Liver (tissue), 9 donors: Measurements from ENCODE around the gene COMMD1. TPM values are rescaled to one million over a fixed set of nuclear protein-coding genes. Genes with fewer than 3 reads are reported as not detected.
A peak's percentile ranks its signal among the peaks of the same experiment; 100 is the strongest.

Experiments
- DNase-seq: peaks from one replicate; pipeline ENCODE4 v3.0.0-alpha.2; 2017; ENCODE audit warnings: low spot score
- H3K27ac ChIP-seq, 2 donors: one replicate each; pipeline ENCODE4 v1.7.0; 2013; ENCODE audit warnings: inconsistent platforms in 2 of 2, low read length in 2 of 2, control low read depth in 1 of 2, low read depth in 1 of 2, mild to moderate bottlenecking in 1 of 2
- H3K27me3 ChIP-seq, 4 donors: one replicate each; pipeline versions ENCODE4 v1.6.1 to v1.7.0; 2013; ENCODE audit warnings: low read length in 3 of 4, inconsistent platforms in 1 of 4, mild to moderate bottlenecking in 1 of 4, moderate library complexity in 1 of 4; ENCODE audit not compliant: control insufficient read depth in 4 of 4, insufficient read depth in 4 of 4
- H3K36me3 ChIP-seq, 4 donors: one replicate each; pipeline versions ENCODE4 v1.6.1 to v1.7.0; 2013; ENCODE audit warnings: low read length in 3 of 4, mild to moderate bottlenecking in 3 of 4, low read depth in 1 of 4, moderate library complexity in 1 of 4; ENCODE audit not compliant: control insufficient read depth in 4 of 4, insufficient read depth in 3 of 4
- H3K4me1 ChIP-seq, 4 donors: one replicate each; pipeline versions ENCODE4 v1.6.1 to v1.7.0; 2013; ENCODE audit warnings: low read length in 3 of 4, mild to moderate bottlenecking in 3 of 4, moderate library complexity in 1 of 4; ENCODE audit not compliant: control insufficient read depth in 4 of 4, insufficient read depth in 4 of 4
- H3K4me3 ChIP-seq, 3 donors: one replicate each; pipeline versions ENCODE4 v1.6.1 to v1.7.0; 2013; ENCODE audit warnings: low read length in 3 of 3, control low read depth in 1 of 3, low read depth in 1 of 3, mild to moderate bottlenecking in 1 of 3
- H3K9ac ChIP-seq, 2 donors: one replicate each; pipeline ENCODE4 v1.7.0; 2013; ENCODE audit warnings: low read length in 2 of 2, mild to moderate bottlenecking in 2 of 2, moderate library complexity in 2 of 2, control low read depth in 1 of 2, low read depth in 1 of 2
- H3K9me3 ChIP-seq, 4 donors: one replicate each; pipeline versions ENCODE4 v1.6.1 to v1.7.0; 2013; ENCODE audit warnings: low read length in 3 of 4; ENCODE audit not compliant: control insufficient read depth in 4 of 4
- HNF4A ChIP-seq, 2 donors: conservative IDR thresholded peaks; 2 replicates each; pipeline ENCODE4 v1.6.1; 2016; ENCODE audit warnings: antibody characterized with exemption in 2 of 2, mild to moderate bottlenecking in 2 of 2
- JUND ChIP-seq, 2 donors: IDR thresholded peaks; 2 replicates each; pipeline ENCODE4 v1.6.1; 2016; ENCODE audit warnings: antibody characterized with exemption in 2 of 2
- NR2F2 ChIP-seq: IDR thresholded peaks from 2 replicates; pipeline ENCODE4 v1.6.1; 2016; ENCODE audit warnings: antibody characterized with exemption
- RAD21 ChIP-seq, 2 donors: IDR thresholded peaks; 2 replicates each; pipeline ENCODE4 v1.6.1; 2016; ENCODE audit warnings: antibody characterized with exemption in 2 of 2, mild to moderate bottlenecking in 2 of 2
- RXRA ChIP-seq, 2 donors: IDR thresholded peaks; 2 replicates each; pipeline ENCODE4 v1.6.1; 2017 to 2018; ENCODE audit warnings: antibody characterized with exemption in 2 of 2, mild to moderate bottlenecking in 1 of 2
- SP1 ChIP-seq: IDR thresholded peaks from 2 replicates; pipeline ENCODE4 v1.6.1; 2018; ENCODE audit warnings: antibody characterized with exemption, mild to moderate bottlenecking
- WGBS: extraction: QIAGEN DNeasy Blood & Tissue Kit; methylation state at CpG from one replicate; pipeline ENCODE4 v1.1.7; 2013; 5-methylcytosine and 5-hydroxymethylcytosine counted together
- polyA plus RNA-seq, 2 donors: library from polyadenylated mRNA; stranded (reverse) in 1 of 2; unstranded in 1 of 2; fragments of 200-250 nt in 1 of 2; fragments of >200 nt in 1 of 2; fragmentation: Nextera tagmentation in 1 of 2; extraction: Ambion mirVana in 1 of 2; gene quantifications; one replicate each; pipeline versions ENCODE4 v1.2.1 to v1.2.3, GENCODE V29; 2013 to 2015
- total RNA-seq, 2 donors: library from RNA; depleted of rRNA; stranded (reverse); fragments of >200 nt; gene quantifications; one replicate each; pipeline ENCODE4 v1.2.3, GENCODE V29; 2014
- TF ChIP-seq, protein P1 (sequence below): IDR thresholded peaks from 2 replicates; pipeline ENCODE4 v1.6.1; 2016; ENCODE audit warnings: antibody characterized with exemption
- TF ChIP-seq, protein P2 (sequence below): IDR thresholded peaks from 2 replicates; pipeline ENCODE4 v1.6.1; 2016; ENCODE audit warnings: antibody characterized with exemption
- TF ChIP-seq, protein P3 (sequence below): IDR thresholded peaks from 2 replicates; pipeline ENCODE4 v1.6.1; 2016; ENCODE audit warnings: antibody characterized with exemption
- TF ChIP-seq, protein P4 (sequence below): IDR thresholded peaks from 2 replicates; pipeline ENCODE4 v1.6.1; 2016; ENCODE audit warnings: antibody characterized with exemption, mild to moderate bottlenecking
- TF ChIP-seq, protein P5 (sequence below): fragments of 150-350 bp; IDR thresholded peaks from 2 replicates; pipeline ENCODE4 v1.5.1; 2017; ENCODE audit warnings: improper control_type of control experiment, low read depth, low read length; ENCODE audit not compliant: missing input control
- donor health status: healthy.
- donor health status: healthy.
- donor health status: healthy.
- donor health status: healthy.
- donor health status: healthy.

Gene COMMD1
- total and polyA plus RNA-seq, 4 donors = 17.4 to 47.9 (median 20.7) TPM

DNA sequence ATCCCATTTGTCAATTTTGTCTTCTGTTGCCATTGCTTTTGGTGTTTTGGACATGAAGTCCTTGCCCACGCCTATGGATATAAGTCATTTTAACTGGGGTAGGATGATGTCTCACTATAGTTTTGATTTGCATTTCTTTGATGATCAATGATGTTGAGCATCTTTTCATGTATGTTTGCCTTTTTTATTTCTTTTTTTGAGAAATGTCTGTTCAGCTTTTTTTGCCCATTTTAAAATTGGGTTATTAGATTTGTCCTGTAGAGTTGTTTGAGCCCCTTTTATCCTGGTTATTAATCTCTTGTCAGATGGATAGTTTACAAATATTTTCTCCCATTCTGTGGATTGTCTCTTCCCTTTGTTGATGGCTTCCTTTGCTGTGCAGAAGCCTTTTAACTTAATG lies 75.3 kb downstream of the COMMD1 start (continued):
- TF ChIP-seq SP1 = no peak

DNA sequence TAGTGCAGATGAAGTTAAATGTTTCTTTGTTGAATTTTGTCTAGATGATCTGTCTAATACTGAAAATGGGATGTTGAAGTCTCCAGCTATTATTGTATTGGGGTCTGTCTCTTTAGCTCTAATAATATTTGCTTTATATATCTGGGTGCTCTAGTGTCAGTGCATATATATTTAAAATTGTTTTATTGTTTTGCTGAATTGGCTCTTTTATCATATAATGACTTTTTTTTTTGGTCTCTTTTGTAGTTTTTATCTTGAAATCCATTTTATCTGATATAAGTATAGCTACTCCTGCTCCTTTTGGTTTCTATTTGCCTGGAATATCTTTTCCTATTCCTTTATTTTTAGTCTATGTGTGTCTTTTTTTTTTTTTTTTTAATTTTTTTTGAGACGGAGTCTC lies 79.2 kb downstream of the COMMD1 start:
- no peak overlapping the region for H3K4me3 ChIP-seq
- no peak overlapping the region for H3K27ac ChIP-seq
- TF ChIP-seq NR2F2 = no peak
- WGBS = 100% methylated on average over 1 of the region's 1 CpG
- no peak for DNase-seq
- peaks cover 0 to 5% (median 0%) of the 10 kb centered on the region in 4 donors for H3K9me3 ChIP-seq
- H3K27me3 ChIP-seq = no peaks in the 10 kb centered on the region
- no peaks in the 10 kb centered on the region for H3K36me3 ChIP-seq
- no peak overlapping the region for H3K9ac ChIP-seq
- H3K4me1 ChIP-seq = peaks cover 0 to 7% (median 3%) of the 10 kb centered on the region in 4 donors

DNA sequence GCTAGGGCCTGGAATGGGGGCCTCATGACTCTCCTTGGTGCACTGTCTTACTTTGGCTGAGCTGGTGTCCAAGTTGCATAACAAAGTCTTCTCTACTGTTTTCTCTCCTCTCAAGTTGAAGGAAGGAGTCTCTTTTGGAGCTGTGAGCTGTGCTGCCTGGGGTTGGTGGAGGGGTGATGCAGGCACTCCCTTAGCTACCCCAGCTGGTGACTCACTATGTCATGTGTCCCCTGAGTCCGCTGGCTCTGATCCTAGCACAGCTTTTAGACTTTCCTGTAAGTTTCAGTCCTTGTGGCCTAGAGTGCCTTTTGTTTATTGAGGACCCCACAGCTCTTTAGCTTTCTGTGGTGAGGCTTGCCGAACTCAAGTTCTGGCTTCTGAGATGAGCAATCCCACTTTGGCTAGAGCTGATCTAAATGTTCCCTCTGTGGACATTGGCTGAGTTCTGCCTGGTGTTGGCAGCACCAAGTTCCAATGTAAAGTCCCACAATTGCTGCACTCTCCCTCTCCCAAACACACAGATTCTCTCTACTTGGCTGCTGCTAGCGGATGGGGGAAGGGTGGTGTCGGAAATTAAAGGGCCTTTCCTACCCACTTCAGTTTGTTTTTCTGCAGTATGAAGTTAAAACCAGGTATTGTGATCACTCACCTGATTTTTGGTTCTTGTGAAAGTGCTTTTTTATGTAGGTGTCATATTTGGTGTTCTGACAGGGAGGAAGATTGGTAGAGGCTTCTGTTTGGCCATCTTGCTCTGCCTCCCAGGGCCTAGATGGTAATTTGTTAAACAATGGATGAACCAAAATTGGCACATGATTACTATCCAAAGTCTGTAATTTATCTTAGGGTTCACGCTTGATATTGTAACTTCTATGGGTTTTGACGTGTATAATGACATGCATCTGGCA lies 83.2 kb downstream of the COMMD1 start:
- Histone ChIP-seq H3K27ac (peak overlapping the region in 1 of 2 donors; percentile 54), H3K36me3 (no peaks in the 10 kb centered on the region), H3K4me3 (no peak overlapping the region), H3K9ac (no peak overlapping the region), H3K4me1 (peaks cover 0 to 8% (median 3%) of the 10 kb centered on the region in 4 donors), H3K9me3 (peaks cover 0 to 5% (median 0%) of the 10 kb centered on the region in 4 donors), H3K27me3 (no peaks in the 10 kb centered on the region)
- 59% methylated on average over 6 of the region's 6 CpGs for WGBS
- DNase-seq = no peak
- TF ChIP-seq, protein P1, sequence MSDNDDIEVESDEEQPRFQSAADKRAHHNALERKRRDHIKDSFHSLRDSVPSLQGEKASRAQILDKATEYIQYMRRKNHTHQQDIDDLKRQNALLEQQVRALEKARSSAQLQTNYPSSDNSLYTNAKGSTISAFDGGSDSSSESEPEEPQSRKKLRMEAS = peak; percentile 8
- TF ChIP-seq RXRA (IDR thresholded peaks at IDR 0.05) = peak in 1 of 2 donors; percentile 29
- TF ChIP-seq, protein P2, sequence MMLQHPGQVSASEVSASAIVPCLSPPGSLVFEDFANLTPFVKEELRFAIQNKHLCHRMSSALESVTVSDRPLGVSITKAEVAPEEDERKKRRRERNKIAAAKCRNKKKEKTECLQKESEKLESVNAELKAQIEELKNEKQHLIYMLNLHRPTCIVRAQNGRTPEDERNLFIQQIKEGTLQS = no peak
- TF ChIP-seq SP1 = no peak
- TF ChIP-seq, protein P3, sequence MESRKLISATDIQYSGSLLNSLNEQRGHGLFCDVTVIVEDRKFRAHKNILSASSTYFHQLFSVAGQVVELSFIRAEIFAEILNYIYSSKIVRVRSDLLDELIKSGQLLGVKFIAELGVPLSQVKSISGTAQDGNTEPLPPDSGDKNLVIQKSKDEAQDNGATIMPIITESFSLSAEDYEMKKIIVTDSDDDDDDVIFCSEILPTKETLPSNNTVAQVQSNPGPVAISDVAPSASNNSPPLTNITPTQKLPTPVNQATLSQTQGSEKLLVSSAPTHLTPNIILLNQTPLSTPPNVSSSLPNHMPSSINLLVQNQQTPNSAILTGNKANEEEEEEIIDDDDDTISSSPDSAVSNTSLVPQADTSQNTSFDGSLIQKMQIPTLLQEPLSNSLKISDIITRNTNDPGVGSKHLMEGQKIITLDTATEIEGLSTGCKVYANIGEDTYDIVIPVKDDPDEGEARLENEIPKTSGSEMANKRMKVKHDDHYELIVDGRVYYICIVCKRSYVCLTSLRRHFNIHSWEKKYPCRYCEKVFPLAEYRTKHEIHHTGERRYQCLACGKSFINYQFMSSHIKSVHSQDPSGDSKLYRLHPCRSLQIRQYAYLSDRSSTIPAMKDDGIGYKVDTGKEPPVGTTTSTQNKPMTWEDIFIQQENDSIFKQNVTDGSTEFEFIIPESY = no peak
- peak in 1 of 2 donors; percentile 19 for TF ChIP-seq RAD21 (IDR thresholded peaks at IDR 0.05)
- TF ChIP-seq HNF4A (conservative IDR thresholded peaks at IDR 0.05) = peak; percentile 7 to 32

DNA sequence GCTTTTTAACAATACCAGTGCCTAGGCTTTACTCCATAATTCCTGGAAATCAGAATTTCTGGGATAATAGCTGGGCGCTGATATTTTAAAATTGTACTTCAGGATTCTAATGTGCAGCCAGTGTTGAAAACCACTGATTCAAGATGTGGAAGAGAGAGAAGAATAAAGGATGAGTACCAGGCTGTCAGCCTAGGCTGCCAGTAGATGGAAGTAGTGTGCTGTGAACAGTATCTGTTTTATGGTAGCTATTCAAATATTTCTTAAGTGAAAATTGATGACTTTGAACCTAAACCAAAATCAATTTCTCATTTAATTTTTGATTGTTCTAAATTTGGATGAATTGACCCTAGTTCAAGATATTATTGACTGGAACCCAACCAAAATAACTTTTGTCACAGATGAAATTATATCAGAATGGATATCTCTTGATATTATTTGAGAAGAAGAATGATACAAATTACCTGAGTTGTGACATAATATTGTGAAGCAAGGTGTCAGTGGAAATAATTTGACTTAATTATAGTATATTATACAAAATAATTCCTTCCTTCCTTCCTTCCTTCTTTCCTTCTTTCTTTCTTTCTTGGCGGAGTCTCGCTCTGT lies 88.0 kb downstream of the COMMD1 start:
- no peak for DNase-seq
- H3K9ac ChIP-seq = no peak overlapping the region
- H3K9me3 ChIP-seq = peaks cover 0 to under 1% (median 0%) of the 10 kb centered on the region in 4 donors
- H3K4me3 ChIP-seq = no peak overlapping the region
- H3K4me1 ChIP-seq = peaks cover 0 to 7% (median 3%) of the 10 kb centered on the region in 4 donors
- WGBS = 75% methylated on average over 3 of the region's 3 CpGs
- TF ChIP-seq, protein P4, sequence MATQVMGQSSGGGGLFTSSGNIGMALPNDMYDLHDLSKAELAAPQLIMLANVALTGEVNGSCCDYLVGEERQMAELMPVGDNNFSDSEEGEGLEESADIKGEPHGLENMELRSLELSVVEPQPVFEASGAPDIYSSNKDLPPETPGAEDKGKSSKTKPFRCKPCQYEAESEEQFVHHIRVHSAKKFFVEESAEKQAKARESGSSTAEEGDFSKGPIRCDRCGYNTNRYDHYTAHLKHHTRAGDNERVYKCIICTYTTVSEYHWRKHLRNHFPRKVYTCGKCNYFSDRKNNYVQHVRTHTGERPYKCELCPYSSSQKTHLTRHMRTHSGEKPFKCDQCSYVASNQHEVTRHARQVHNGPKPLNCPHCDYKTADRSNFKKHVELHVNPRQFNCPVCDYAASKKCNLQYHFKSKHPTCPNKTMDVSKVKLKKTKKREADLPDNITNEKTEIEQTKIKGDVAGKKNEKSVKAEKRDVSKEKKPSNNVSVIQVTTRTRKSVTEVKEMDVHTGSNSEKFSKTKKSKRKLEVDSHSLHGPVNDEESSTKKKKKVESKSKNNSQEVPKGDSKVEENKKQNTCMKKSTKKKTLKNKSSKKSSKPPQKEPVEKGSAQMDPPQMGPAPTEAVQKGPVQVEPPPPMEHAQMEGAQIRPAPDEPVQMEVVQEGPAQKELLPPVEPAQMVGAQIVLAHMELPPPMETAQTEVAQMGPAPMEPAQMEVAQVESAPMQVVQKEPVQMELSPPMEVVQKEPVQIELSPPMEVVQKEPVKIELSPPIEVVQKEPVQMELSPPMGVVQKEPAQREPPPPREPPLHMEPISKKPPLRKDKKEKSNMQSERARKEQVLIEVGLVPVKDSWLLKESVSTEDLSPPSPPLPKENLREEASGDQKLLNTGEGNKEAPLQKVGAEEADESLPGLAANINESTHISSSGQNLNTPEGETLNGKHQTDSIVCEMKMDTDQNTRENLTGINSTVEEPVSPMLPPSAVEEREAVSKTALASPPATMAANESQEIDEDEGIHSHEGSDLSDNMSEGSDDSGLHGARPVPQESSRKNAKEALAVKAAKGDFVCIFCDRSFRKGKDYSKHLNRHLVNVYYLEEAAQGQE = no peak
- peak in 1 of 2 donors; percentile 12 for TF ChIP-seq HNF4A (conservative IDR thresholded peaks at IDR 0.05)
- no peak for TF ChIP-seq JUND (IDR thresholded peaks at IDR 0.05)
- TF ChIP-seq, protein P1 = no peak
- TF ChIP-seq NR2F2 = no peak
- TF ChIP-seq, protein P5, sequence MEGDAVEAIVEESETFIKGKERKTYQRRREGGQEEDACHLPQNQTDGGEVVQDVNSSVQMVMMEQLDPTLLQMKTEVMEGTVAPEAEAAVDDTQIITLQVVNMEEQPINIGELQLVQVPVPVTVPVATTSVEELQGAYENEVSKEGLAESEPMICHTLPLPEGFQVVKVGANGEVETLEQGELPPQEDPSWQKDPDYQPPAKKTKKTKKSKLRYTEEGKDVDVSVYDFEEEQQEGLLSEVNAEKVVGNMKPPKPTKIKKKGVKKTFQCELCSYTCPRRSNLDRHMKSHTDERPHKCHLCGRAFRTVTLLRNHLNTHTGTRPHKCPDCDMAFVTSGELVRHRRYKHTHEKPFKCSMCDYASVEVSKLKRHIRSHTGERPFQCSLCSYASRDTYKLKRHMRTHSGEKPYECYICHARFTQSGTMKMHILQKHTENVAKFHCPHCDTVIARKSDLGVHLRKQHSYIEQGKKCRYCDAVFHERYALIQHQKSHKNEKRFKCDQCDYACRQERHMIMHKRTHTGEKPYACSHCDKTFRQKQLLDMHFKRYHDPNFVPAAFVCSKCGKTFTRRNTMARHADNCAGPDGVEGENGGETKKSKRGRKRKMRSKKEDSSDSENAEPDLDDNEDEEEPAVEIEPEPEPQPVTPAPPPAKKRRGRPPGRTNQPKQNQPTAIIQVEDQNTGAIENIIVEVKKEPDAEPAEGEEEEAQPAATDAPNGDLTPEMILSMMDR = peak; percentile 72
- TF ChIP-seq RAD21 (IDR thresholded peaks at IDR 0.05) = peak; percentile 91 to 92
- no peak overlapping the region for H3K27ac ChIP-seq
- no peaks in the 10 kb centered on the region for H3K36me3 ChIP-seq
- H3K27me3 ChIP-seq = no peaks in the 10 kb centered on the region
